GM12865 (cell line): ENCODE results near the gene TMEM203.

Experiments used
- DNase-seq: peaks from one replicate; pipeline ENCODE4 v3.0.0; 2010; ENCODE audit warnings: low read depth
- H3K4me3 ChIP-seq: 2 replicates; pipeline ENCODE4 v1.5.1; 2011; ENCODE audit warnings: mild to moderate bottlenecking, low read depth, low read length, control low read depth
- TF ChIP-seq, protein P1 (sequence below): IDR thresholded peaks from 2 replicates; pipeline ENCODE4 v1.5.1; 2011; ENCODE audit warnings: low read length, control low read depth, low read depth, inconsistent platforms; ENCODE audit not compliant: insufficient read depth; ENCODE audit errors: missing control alignments

The TMEM203 gene

DNA sequence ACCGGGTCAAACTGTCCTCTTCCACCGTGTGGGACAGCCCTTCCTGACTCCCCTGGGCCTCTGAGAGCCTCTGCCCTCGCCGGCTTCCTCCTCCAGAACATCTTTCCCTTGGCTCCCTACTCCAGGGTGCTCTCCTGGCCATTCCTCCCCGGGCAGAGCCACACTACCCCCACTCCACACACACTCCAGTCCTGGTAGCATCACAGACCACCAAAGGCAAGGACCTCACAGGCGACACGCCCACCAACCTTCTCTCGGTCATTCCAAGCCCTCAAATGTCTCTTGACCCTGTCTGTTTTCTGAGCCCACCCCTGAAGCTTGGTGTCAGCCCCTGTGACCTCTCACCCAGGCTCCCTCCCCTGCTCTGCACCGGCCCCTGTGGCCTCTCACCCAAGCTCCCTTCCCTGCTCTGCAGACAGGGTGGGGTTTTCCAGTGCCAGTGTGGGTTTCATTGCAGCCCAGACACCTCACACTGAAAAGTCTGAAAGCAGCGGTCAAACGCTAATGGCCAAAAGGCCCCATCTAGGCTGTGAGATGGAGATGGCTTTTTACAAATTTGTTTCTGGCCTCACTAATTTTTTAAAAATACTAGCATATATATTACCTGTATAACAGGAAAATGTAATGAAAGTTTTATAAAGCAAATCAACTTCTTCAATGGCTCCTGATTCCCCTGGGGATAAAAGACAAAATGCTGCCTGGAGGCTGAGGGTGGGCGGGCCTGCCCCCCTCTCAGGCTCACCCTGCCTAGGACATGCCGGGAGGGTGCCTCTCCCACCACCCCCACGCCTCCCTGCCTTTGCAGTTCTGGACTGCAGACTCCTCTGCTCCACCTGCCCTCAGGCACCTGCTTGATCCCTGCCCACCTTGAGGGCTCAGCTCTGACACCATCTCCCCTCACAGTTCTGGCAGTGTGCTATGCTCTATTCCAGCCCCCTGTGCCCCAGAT lies 46.1 kb downstream of the TMEM203 start:
- TF ChIP-seq, protein P1, sequence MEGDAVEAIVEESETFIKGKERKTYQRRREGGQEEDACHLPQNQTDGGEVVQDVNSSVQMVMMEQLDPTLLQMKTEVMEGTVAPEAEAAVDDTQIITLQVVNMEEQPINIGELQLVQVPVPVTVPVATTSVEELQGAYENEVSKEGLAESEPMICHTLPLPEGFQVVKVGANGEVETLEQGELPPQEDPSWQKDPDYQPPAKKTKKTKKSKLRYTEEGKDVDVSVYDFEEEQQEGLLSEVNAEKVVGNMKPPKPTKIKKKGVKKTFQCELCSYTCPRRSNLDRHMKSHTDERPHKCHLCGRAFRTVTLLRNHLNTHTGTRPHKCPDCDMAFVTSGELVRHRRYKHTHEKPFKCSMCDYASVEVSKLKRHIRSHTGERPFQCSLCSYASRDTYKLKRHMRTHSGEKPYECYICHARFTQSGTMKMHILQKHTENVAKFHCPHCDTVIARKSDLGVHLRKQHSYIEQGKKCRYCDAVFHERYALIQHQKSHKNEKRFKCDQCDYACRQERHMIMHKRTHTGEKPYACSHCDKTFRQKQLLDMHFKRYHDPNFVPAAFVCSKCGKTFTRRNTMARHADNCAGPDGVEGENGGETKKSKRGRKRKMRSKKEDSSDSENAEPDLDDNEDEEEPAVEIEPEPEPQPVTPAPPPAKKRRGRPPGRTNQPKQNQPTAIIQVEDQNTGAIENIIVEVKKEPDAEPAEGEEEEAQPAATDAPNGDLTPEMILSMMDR: no peak
- DNase-seq: peak; percentile 63
- H3K4me3 ChIP-seq: no peak overlapping the region

DNA sequence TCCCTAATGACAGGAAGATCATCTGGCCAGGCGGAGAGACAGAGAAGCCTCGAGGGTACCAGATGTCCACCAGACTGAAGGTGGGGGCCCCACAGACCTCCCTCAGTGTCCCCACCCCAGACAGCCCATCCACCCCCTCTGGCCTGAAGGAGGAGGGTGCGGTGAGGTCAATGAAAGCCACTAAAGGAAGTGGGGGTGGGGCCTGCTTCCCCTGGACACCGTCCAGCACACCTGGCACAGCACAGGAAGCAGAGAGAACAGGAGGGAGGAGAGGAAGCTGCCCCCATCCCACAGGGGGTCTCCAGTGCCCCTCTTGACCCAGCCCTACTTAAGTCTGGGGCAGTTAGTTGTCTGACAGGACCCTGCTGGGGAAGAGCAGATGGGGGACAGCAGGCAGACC lies 46.8 kb downstream of the TMEM203 start:
- peak; percentile 39 for DNase-seq
- no peak overlapping the region for H3K4me3 ChIP-seq
- TF ChIP-seq, protein P1: no peak

DNA sequence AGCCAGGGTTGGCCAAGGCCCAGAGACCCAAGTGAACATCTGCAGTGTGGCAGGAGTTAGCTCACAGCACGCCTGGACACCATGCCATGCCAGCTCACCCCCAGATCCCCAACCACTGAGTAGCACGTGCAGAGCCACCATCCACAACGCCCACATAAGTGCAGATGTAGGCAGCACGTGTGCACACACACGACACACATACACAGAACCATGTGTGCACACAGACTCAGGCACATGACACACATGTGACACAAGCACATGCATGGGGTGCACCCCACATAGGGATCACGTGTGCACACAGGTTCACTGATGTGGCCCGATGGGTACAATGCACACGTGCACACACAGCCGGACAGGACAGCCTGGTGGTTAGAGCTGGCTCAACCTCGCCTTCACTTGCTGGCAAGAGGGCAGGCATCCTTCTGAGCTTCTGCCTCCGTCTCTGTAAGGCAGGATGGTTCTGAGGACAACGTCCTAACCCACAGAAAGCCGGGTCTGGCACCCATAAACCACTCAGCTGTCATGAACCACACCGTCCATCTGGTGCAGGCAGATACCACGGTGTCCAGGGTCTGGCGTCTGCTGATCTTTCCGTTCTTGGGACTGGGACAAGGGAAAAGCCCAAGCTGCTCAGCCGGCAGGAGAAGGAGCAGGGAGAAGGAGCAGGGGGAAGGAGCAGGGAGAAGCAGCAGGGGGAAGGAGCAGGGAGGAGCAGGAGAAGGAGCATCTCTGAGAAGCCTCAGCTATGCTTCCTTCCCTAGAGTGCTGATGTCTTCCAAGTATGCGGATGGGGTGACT lies 47.6 kb downstream of the TMEM203 start:
- no peak overlapping the region for H3K4me3 ChIP-seq
- no peak for DNase-seq
- TF ChIP-seq, protein P1: no peak

DNA sequence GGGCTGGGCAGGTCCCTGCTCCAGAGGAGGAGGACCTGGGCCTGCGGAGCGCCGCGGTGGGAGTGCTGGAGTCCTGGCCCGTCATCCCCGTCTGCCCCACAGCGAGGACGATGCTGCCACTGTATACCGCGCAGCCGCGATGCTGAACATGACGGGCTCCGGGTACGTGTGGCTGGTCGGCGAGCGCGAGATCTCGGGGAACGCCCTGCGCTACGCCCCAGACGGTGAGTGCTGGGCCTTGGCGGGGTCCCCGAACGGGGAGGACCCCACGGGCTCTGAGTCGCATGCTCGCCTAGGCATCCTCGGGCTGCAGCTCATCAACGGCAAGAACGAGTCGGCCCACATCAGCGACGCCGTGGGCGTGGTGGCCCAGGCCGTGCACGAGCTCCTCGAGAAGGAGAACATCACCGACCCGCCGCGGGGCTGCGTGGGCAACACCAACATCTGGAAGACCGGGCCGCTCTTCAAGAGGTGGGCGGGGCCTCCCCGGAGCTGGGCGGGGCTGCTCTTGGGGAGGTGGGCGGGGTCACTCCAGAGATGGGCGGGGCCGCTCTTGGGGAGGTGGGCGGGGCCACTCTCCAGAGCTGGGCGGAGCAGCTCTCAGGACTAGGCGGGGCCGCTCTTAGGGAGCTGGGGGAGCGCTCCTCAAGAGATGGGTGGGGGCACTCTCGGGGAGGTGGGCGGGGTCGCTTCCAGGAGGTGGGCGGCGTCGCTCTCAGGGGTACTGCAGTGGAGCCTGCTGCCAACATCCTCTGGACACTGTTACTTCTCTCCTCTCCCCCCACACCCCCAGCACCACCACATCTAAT lies 48.7 kb downstream of the TMEM203 start:
- TF ChIP-seq, protein P1: no peak
- peak; percentile 64 for DNase-seq
- no peak overlapping the region for H3K4me3 ChIP-seq
